Ascending aorta (tissue), 1 donor: ENCODE measurements around the gene SMIM31. TPM values are rescaled to one million over a fixed set of nuclear protein-coding genes. Genes with fewer than 3 reads are reported as not detected.

ENCODE experiments used
- total RNA-seq: library from RNA; depleted of rRNA; stranded (reverse); fragments of >200 nt; gene quantifications from one replicate; pipeline ENCODE4 v1.1.0, GENCODE V29; 2016

The SMIM31 gene
- total RNA-seq, 1 donor from 2014 or later = not detected

Other genes starting within 250 kb of the SMIM31 start
- gene APELA, start 123.0 kb downstream of the SMIM31 start, total RNA-seq = not detected
- gene TRIM61, start 223.5 kb downstream of the SMIM31 start, total RNA-seq = not detected